Measurements from ENCODE around the gene FES.
"Not testable (repeated sequence)": the region's sequence is repeated elsewhere in the genome, so short reads cannot be mapped to it uniquely, and the experiment has no call there.

Gene FES

GRCh38 chr15:90909976-90910375 is 25.7 kb downstream of the FES start:
- no peak for DNase-seq (ENCODE audit: low read depth)

- DNase-seq (ENCODE audit: low read depth): no peak
Observed at GRCh38 chr15:90910441-90911301, 26.4 kb downstream of the FES start.

- DNase-seq (ENCODE audit: low read depth): no peak
Observed at GRCh38 chr15:90911302-90911623, 27.0 kb downstream of the FES start.

- DNase-seq (ENCODE audit: low read depth): no peak
Observed at GRCh38 chr15:90911906-90912769, 27.8 kb downstream of the FES start.

GRCh38 chr15:90912770-90913075 is 28.4 kb downstream of the FES start:
- DNase-seq (ENCODE audit: low read depth): no peak

GRCh38 chr15:90913398-90913944 is 29.2 kb downstream of the FES start:
- no peak for DNase-seq (ENCODE audit: low read depth)

- DNase-seq (ENCODE audit: low read depth): no peak
Observed at GRCh38 chr15:90914305-90915080, 30.2 kb downstream of the FES start.

GRCh38 chr15:90915216-90915807 is 31.0 kb downstream of the FES start:
- no peak for DNase-seq (ENCODE audit: low read depth)

- DNase-seq (ENCODE audit: low read depth): no peak
Observed at GRCh38 chr15:90915808-90916440, 31.6 kb downstream of the FES start.

GRCh38 chr15:90916461-90916860 is 32.2 kb downstream of the FES start:
- DNase-seq (ENCODE audit: low read depth): no peak

GRCh38 chr15:90917569-90917968 is 33.3 kb downstream of the FES start:
- no peak for DNase-seq (ENCODE audit: low read depth)

GRCh38 chr15:90918034-90918788 is 33.9 kb downstream of the FES start:
- no peak for DNase-seq (ENCODE audit: low read depth)

- DNase-seq (ENCODE audit: low read depth): no peak
Observed at GRCh38 chr15:90918835-90919234, 34.5 kb downstream of the FES start.

GRCh38 chr15:90921887-90922286 is 37.6 kb downstream of the FES start:
- DNase-seq (ENCODE audit: low read depth): no peak

GRCh38 chr15:90922712-90923322 is 38.5 kb downstream of the FES start:
- DNase-seq (ENCODE audit: low read depth): not testable (repeated sequence)

- no peak for DNase-seq (ENCODE audit: low read depth)
Observed at GRCh38 chr15:90924375-90924774, 40.1 kb downstream of the FES start.

- DNase-seq (ENCODE audit: low read depth): not testable (repeated sequence)
Observed at GRCh38 chr15:90926766-90927165, 42.5 kb downstream of the FES start.

GRCh38 chr15:90928106-90928505 is 43.8 kb downstream of the FES start:
- not testable (repeated sequence) for DNase-seq (ENCODE audit: low read depth)

GRCh38 chr15:90929246-90930019 is 45.1 kb downstream of the FES start:
- DNase-seq (ENCODE audit: low read depth): no peak

Data from EH (cell line).